Natural killer cell (primary cell): ENCODE data around the gene LSM2. TPM values are rescaled to one million over a fixed set of nuclear protein-coding genes. Genes with fewer than 3 reads are reported as not detected.
"Not testable (repeated sequence)": the region's sequence is repeated elsewhere in the genome, so short reads cannot be mapped to it uniquely, and the experiment has no call there.

Experiments
- ATAC-seq, 3 donors: fragments of 150-1000 bp in 2 of 3; fragments of 200-7000 bp in 1 of 3; cut with Tn5 transposase; 1 replicate in 1 of 3; 2 replicates in 2 of 3; pipeline ENCODE4 v1.10.0; 2021; ENCODE audit warnings: mild to moderate bottlenecking in 2 of 3, moderate library complexity in 2 of 3
- DNase-seq, 2 donors: peaks; one replicate each; pipeline versions ENCODE4 v3.0.0 to v3.0.0-alpha.2; 2013 to 2021; ENCODE audit warnings: mixed read lengths in 1 of 2
- H3K27ac ChIP-seq: one replicate; pipeline ENCODE4 v1.5.1; 2013; ENCODE audit warnings: mild to moderate bottlenecking, low read length
- H3K27me3 ChIP-seq: one replicate; pipeline ENCODE4 v1.6.1; 2013; ENCODE audit warnings: low read length; ENCODE audit not compliant: control insufficient read depth, insufficient read depth
- H3K36me3 ChIP-seq: one replicate; pipeline ENCODE4 v1.6.1; 2013; ENCODE audit warnings: low read length; ENCODE audit not compliant: control insufficient read depth, insufficient read depth
- H3K4me1 ChIP-seq: one replicate; pipeline ENCODE4 v1.6.1; 2013; ENCODE audit warnings: low read length; ENCODE audit not compliant: control insufficient read depth, insufficient read depth
- H3K4me3 ChIP-seq: one replicate; pipeline ENCODE4 v1.5.1; 2013; ENCODE audit warnings: low read length
- H3K9me3 ChIP-seq: one replicate; pipeline ENCODE4 v1.6.1; 2013; ENCODE audit warnings: low read length; ENCODE audit not compliant: control insufficient read depth, insufficient read depth
- H3K27ac Mint-ChIP-seq, 2 donors: one replicate each; pipeline ENCODE4 v1.8.0; 2022; ENCODE audit warnings: mild to moderate bottlenecking in 2 of 2, mixed read lengths in 2 of 2, moderate library complexity in 1 of 2
- H3K27me3 Mint-ChIP-seq, 2 donors: one replicate each; pipeline ENCODE4 v1.8.0; 2022; ENCODE audit warnings: low read depth in 2 of 2, mixed read lengths in 2 of 2
- H3K36me3 Mint-ChIP-seq: one replicate; pipeline ENCODE4 v1.8.0; 2022; ENCODE audit warnings: mixed read lengths
- H3K4me1 Mint-ChIP-seq, 2 donors: one replicate each; pipeline ENCODE4 v1.8.0; 2022; ENCODE audit warnings: mixed read lengths in 2 of 2
- H3K4me3 Mint-ChIP-seq: one replicate; pipeline ENCODE4 v1.8.0; 2022; ENCODE audit warnings: mild to moderate bottlenecking, moderate library complexity, mixed read lengths
- H3K9me3 Mint-ChIP-seq, 2 donors: one replicate each; pipeline ENCODE4 v1.8.0; 2022; ENCODE audit warnings: mixed read lengths in 2 of 2
- CTCF ChIP-seq: fragments of 200-600 bp; IDR thresholded peaks from one replicate; pipeline ENCODE4 v1.8.0; 2022; ENCODE audit warnings: antibody characterized with exemption
- WGBS: methylation state at CpG from one replicate; pipeline ENCODE4 v1.1.7; 2013; ENCODE audit warnings: missing lambda C conversion rate; ENCODE audit not compliant: insufficient coverage; 5-methylcytosine and 5-hydroxymethylcytosine counted together
- intact Hi-C: fragments of 100-400 bp; cut with micrococcal nuclease; formaldehyde crosslinking; loops from one replicate; pipeline ENCODE4 v1.14.2; 2022
- total RNA-seq, 4 donors: library from RNA; stranded (reverse); fragments of 120-200 nt in 1 of 4; gene quantifications; one replicate each; pipeline versions ENCODE4 v1.2.3 to v1.2.4, GENCODE V29; 2013 to 2022

LSM2 gene
- total RNA-seq, 3 donors from 2014 or later (not counting 1 experiment from before 2014, with no cell fraction given) = 28.1 to 34.9 (median 29.2) TPM

GRCh38 chr6:31838968-31839367, 32.2 kb upstream of the LSM2 start:
- Mint-ChIP-seq H3K9me3 (no peaks in the 10 kb centered on the region), H3K36me3 (peaks cover 6% of the 10 kb centered on the region), H3K27ac (no peak overlapping the region), H3K27me3 (no peaks in the 10 kb centered on the region), H3K4me1 (peaks cover 34 to 35% of the 10 kb centered on the region in 2 donors), H3K4me3 (no peak overlapping the region)
- ATAC-seq (no peak), DNase-seq (no peak)
- WGBS = 98% methylated on average over 3 of the region's 3 CpGs
- H3K4me3 ChIP-seq = no peak overlapping the region
- peaks cover 41% of the 10 kb centered on the region for H3K4me1 ChIP-seq
- no peak overlapping the region for H3K27ac ChIP-seq
- no peak for TF ChIP-seq CTCF
- H3K9me3 ChIP-seq = no peaks in the 10 kb centered on the region
- no peaks in the 10 kb centered on the region for H3K27me3 ChIP-seq
- peaks cover 34% of the 10 kb centered on the region for H3K36me3 ChIP-seq
- intact Hi-C loops = no loop called here

GRCh38 chr6:31838114-31838553, 31.4 kb upstream of the LSM2 start:
- H3K36me3 Mint-ChIP-seq, H3K9me3 Mint-ChIP-seq, intact Hi-C loops, H3K4me3 ChIP-seq, H3K27me3 ChIP-seq, H3K27me3 Mint-ChIP-seq, DNase-seq, ATAC-seq, H3K9me3 ChIP-seq, H3K27ac ChIP-seq, H3K4me3 Mint-ChIP-seq: not testable (repeated sequence)
- WGBS = 81% methylated on average over 9 of the region's 9 CpGs
- H3K27ac Mint-ChIP-seq = peak overlapping the region in 1 of 2 donors; percentile 94
- peaks cover 34% of the 10 kb centered on the region for H3K36me3 ChIP-seq
- peaks cover 48% of the 10 kb centered on the region for H3K4me1 ChIP-seq
- H3K4me1 Mint-ChIP-seq = peaks cover 34 to 35% of the 10 kb centered on the region in 2 donors

- no peak overlapping the region for H3K4me3 ChIP-seq
- intact Hi-C loops = no loop called here
- Mint-ChIP-seq H3K4me3 (peak overlapping the region; percentile 88), H3K27ac (peak overlapping the region; percentile 94 to 96), H3K9me3 (no peaks in the 10 kb centered on the region), H3K4me1 (peaks cover 34 to 35% of the 10 kb centered on the region in 2 donors), H3K36me3 (peaks cover 6% of the 10 kb centered on the region), H3K27me3 (no peaks in the 10 kb centered on the region)
- H3K4me1 ChIP-seq = peaks cover 51% of the 10 kb centered on the region
- peak overlapping the region; percentile 98 for H3K27ac ChIP-seq
- ATAC-seq (no peak), DNase-seq (peak in 1 of 2 donors; percentile 24)
- peaks cover 34% of the 10 kb centered on the region for H3K36me3 ChIP-seq
- no peaks in the 10 kb centered on the region for H3K27me3 ChIP-seq
- no CpG with 5 or more reads among the region's 1 CpG for WGBS
- TF ChIP-seq CTCF = no peak
- H3K9me3 ChIP-seq = no peaks in the 10 kb centered on the region
These were observed 30.8 kb upstream of the LSM2 start for GRCh38 chr6:31837369-31838113.

- Mint-ChIP-seq H3K27ac (peak overlapping the region; percentile 94 to 96), H3K9me3 (no peaks in the 10 kb centered on the region), H3K4me3 (peak overlapping the region; percentile 88), H3K36me3 (peaks cover 6% of the 10 kb centered on the region), H3K27me3 (no peaks in the 10 kb centered on the region), H3K4me1 (peaks cover 34 to 35% of the 10 kb centered on the region in 2 donors)
- TF ChIP-seq CTCF = no peak
- H3K36me3 ChIP-seq = peaks cover 34% of the 10 kb centered on the region
- H3K27ac ChIP-seq = peak overlapping the region; percentile 98
- no peak overlapping the region for H3K4me3 ChIP-seq
- WGBS = 47% methylated on average over 10 of the region's 12 CpGs
- H3K4me1 ChIP-seq = peaks cover 51% of the 10 kb centered on the region
- peak in 1 of 2 donors; percentile 62 for DNase-seq
- H3K27me3 ChIP-seq = no peaks in the 10 kb centered on the region
- H3K9me3 ChIP-seq = no peaks in the 10 kb centered on the region
- intact Hi-C loops = no loop called here
- ATAC-seq = no peak
These were observed 30.0 kb upstream of the LSM2 start for GRCh38 chr6:31836474-31837368.
